IMR-90 (cell line): ENCODE data around the gene NECTIN2. TPM values are rescaled to one million over a fixed set of nuclear protein-coding genes. Genes with fewer than 3 reads are reported as not detected.
A peak's percentile ranks its signal among the peaks of the same experiment; 100 is the strongest.

ENCODE experiments used
- ATAC-seq: fragments of 200-7000 bp; cut with Tn5 transposase; 2 replicates; pipeline ENCODE4 v1.9.1; 2020; ENCODE audit warnings: low read depth, mild to moderate bottlenecking, moderate library complexity
- BruUV-seq: library from RNA; stranded (reverse); fragments of 400-500 nt; replicated peaks from 2 replicates; lab custom pipeline; 2021; lab: Mats Ljungman, UMichigan
- CTCF ChIA-PET: fragments of 300-600 bp; formaldehyde crosslinking; extraction: SDS; loops from one replicate; lab custom pipeline; 2021; ENCODE audit warnings: antibody characterized with exemption; lab: Yijun Ruan, JAX
- POLR2A ChIA-PET: fragments of 300-600 bp; sonication (Branson Sonifier 250); formaldehyde crosslinking; loops from one replicate; lab custom pipeline; 2022; ENCODE audit warnings: antibody characterized with exemption; ENCODE audit not compliant: unreplicated experiment; lab: Charles Lee
- DNase-seq: peaks from one replicate; pipeline ENCODE4 v3.0.0; 2013
- H2AFZ ChIP-seq: replicated peaks from 2 replicates; pipeline ENCODE3; 2013; ENCODE audit warnings: low read length, mild to moderate bottlenecking; ENCODE audit not compliant: poor library complexity
- H2AK5ac ChIP-seq: 2 replicates; pipeline ENCODE4 v1.6.1; 2013; ENCODE audit warnings: low read depth, low read length, inconsistent platforms
- H2AK9ac ChIP-seq: replicated peaks from 2 replicates; pipeline ENCODE3; 2013; ENCODE audit warnings: mild to moderate bottlenecking, low read depth, low read length, moderate library complexity; ENCODE audit not compliant: poor library complexity
- H2BK120ac ChIP-seq: 2 replicates; pipeline ENCODE4 v1.6.1; 2013; ENCODE audit warnings: low read depth, low read length, inconsistent platforms
- H2BK15ac ChIP-seq: 3 replicates; pipeline ENCODE4 v1.6.1; 2013; ENCODE audit warnings: low read depth, low read length, inconsistent platforms
- H2BK20ac ChIP-seq: 2 replicates; pipeline ENCODE4 v1.6.1; 2013; ENCODE audit warnings: low read depth, mild to moderate bottlenecking, inconsistent platforms, low read length, moderate library complexity
- H2BK5ac ChIP-seq: 2 replicates; pipeline ENCODE4 v1.6.1; 2013; ENCODE audit warnings: mild to moderate bottlenecking, low read depth, low read length, inconsistent platforms; ENCODE audit not compliant: poor library complexity, severe bottlenecking
- H3K14ac ChIP-seq: replicated peaks from 2 replicates; pipeline ENCODE4 v1.6.1; 2013; ENCODE audit warnings: low read depth, low read length, inconsistent platforms
- H3K18ac ChIP-seq: 2 replicates; pipeline ENCODE4 v1.6.1; 2013; ENCODE audit warnings: low read depth, low read length, control low read depth
- H3K23ac ChIP-seq: 2 replicates; pipeline ENCODE4 v1.6.1; 2013; ENCODE audit warnings: low read depth, low read length, inconsistent platforms
- H3K27ac ChIP-seq: 2 replicates; pipeline ENCODE4 v1.5.1; 2013; ENCODE audit warnings: mild to moderate bottlenecking, control low read depth, low read length; ENCODE audit not compliant: insufficient read depth
- H3K27me3 ChIP-seq: 2 replicates; pipeline ENCODE4 v1.6.1; 2013; ENCODE audit warnings: low read length; ENCODE audit not compliant: control insufficient read depth, insufficient read depth
- H3K36me3 ChIP-seq: 2 replicates; pipeline ENCODE4 v1.6.1; 2013; ENCODE audit warnings: low read length, mixed read lengths; ENCODE audit not compliant: control insufficient read depth, insufficient read depth
- H3K4ac ChIP-seq: 2 replicates; pipeline ENCODE4 v1.6.1; 2013; ENCODE audit warnings: low read depth, low read length, inconsistent platforms
- H3K4me1 ChIP-seq: 2 replicates; pipeline ENCODE4 v1.6.1; 2013; ENCODE audit warnings: low read length, mixed read lengths; ENCODE audit not compliant: control insufficient read depth, insufficient read depth
- H3K4me2 ChIP-seq: 2 replicates; pipeline ENCODE4 v1.6.1; 2013; ENCODE audit warnings: low read depth, mild to moderate bottlenecking, control low read depth, low read length, moderate library complexity
- H3K4me3 ChIP-seq: 2 replicates; pipeline ENCODE4 v1.5.1; 2013; ENCODE audit warnings: low read depth, mild to moderate bottlenecking, control low read depth, low read length, moderate library complexity; ENCODE audit not compliant: insufficient read depth
- H3K56ac ChIP-seq: 2 replicates; pipeline ENCODE4 v1.6.1; 2013; ENCODE audit warnings: low read length, inconsistent platforms; ENCODE audit not compliant: insufficient read depth; ENCODE audit errors: extremely low read depth
- H3K79me1 ChIP-seq, 2 experiments: 2 replicates each; pipeline ENCODE4 v1.6.1; 2013; ENCODE audit warnings: low read length in 2 of 2, inconsistent platforms in 1 of 2, low read depth in 1 of 2
- H3K9ac ChIP-seq: 2 replicates; pipeline ENCODE4 v1.6.1; 2013; ENCODE audit warnings: low read depth, low read length, control low read depth
- H3K9me1 ChIP-seq: 2 replicates; pipeline ENCODE4 v1.6.1; 2013; ENCODE audit warnings: low read length, inconsistent platforms; ENCODE audit not compliant: insufficient read depth
- H3K9me3 ChIP-seq: 2 replicates; pipeline ENCODE4 v1.6.1; 2013; ENCODE audit warnings: low read length; ENCODE audit not compliant: control insufficient read depth, insufficient read depth
- H4K20me1 ChIP-seq: 2 replicates; pipeline ENCODE4 v1.6.1; 2013; ENCODE audit warnings: low read length, inconsistent platforms; ENCODE audit not compliant: insufficient read depth
- H4K5ac ChIP-seq: 2 replicates; pipeline ENCODE4 v1.6.1; 2013; ENCODE audit warnings: mild to moderate bottlenecking, low read depth, low read length, control low read depth
- H4K8ac ChIP-seq, 2 experiments: 2 replicates each; pipeline ENCODE4 v1.6.1; 2013; ENCODE audit warnings: low read depth in 2 of 2, low read length in 2 of 2, control low read depth in 1 of 2, inconsistent platforms in 1 of 2
- H4K91ac ChIP-seq: 2 replicates; pipeline ENCODE4 v1.6.1; 2013; ENCODE audit warnings: low read depth, low read length, inconsistent platforms; ENCODE audit not compliant: insufficient read depth
- BHLHE40 ChIP-seq: fragments of 150-350 bp; IDR thresholded peaks from 2 replicates; pipeline ENCODE4 v1.6.1; 2016; ENCODE audit warnings: mild to moderate bottlenecking, low read depth, low read length
- CEBPB ChIP-seq: IDR thresholded peaks from 2 replicates; pipeline ENCODE4 v1.6.1; 2012; ENCODE audit warnings: low read depth, low read length, improper control_type of control experiment
- CHD1 ChIP-seq: IDR thresholded peaks from 2 replicates; pipeline ENCODE4 v1.6.1; 2012; ENCODE audit warnings: low read depth, low read length, improper control_type of control experiment
- CTCF ChIP-seq: conservative IDR thresholded peaks from 2 replicates; pipeline ENCODE4 v1.5.1; 2012; ENCODE audit warnings: mild to moderate bottlenecking, low read depth, low read length, improper control_type of control experiment
- FOS ChIP-seq: fragments of 150-350 bp; IDR thresholded peaks from 2 replicates; pipeline ENCODE4 v1.6.1; 2016; ENCODE audit warnings: low read depth, low read length
- MAFK ChIP-seq: IDR thresholded peaks from 2 replicates; pipeline ENCODE4 v1.6.1; 2012; ENCODE audit warnings: low read depth, low read length, improper control_type of control experiment
- MAZ ChIP-seq: IDR thresholded peaks from 2 replicates; pipeline ENCODE4 v1.6.1; 2012; ENCODE audit warnings: low read depth, mild to moderate bottlenecking, low read length, improper control_type of control experiment, moderate library complexity, borderline replicate concordance
- MXI1 ChIP-seq: IDR thresholded peaks from 2 replicates; pipeline ENCODE4 v1.6.1; 2012; ENCODE audit warnings: low read depth, mild to moderate bottlenecking, low read length, moderate library complexity, borderline replicate concordance
- NFE2L2 ChIP-seq: fragments of 150-350 bp; IDR thresholded peaks from 2 replicates; pipeline ENCODE4 v1.6.1; 2016; ENCODE audit warnings: low read depth, mild to moderate bottlenecking, low read length
- POLR2A ChIP-seq: IDR thresholded peaks from 2 replicates; pipeline ENCODE4 v1.6.1; 2012; ENCODE audit warnings: mild to moderate bottlenecking, low read depth, low read length
- RAD21 ChIP-seq: IDR thresholded peaks from 2 replicates; pipeline ENCODE4 v1.6.1; 2012; ENCODE audit warnings: low read length, improper control_type of control experiment
- RFX5 ChIP-seq: IDR thresholded peaks from 2 replicates; pipeline ENCODE4 v1.8.0; 2012; ENCODE audit warnings: low read depth, mild to moderate bottlenecking, low read length, moderate library complexity
- SMC3 ChIP-seq: fragments of 150-350 bp; IDR thresholded peaks from 2 replicates; pipeline ENCODE4 v1.6.1; 2016; ENCODE audit warnings: low read depth, mild to moderate bottlenecking, antibody characterized with exemption, low read length, moderate library complexity
- WGBS, 2 experiments: methylation state at CpG; one replicate each; pipeline versions ENCODE4 v1.1.5 to v1.1.7; 2013; ENCODE audit warnings: missing lambda C conversion rate in 2 of 2; ENCODE audit not compliant: insufficient read length in 1 of 2; ENCODE audit errors: extremely low coverage in 2 of 2; 5-methylcytosine and 5-hydroxymethylcytosine counted together
- dilution Hi-C: fragments of 300-500 bp; cut with HindIII; formaldehyde crosslinking; loops from one replicate; pipeline ENCODE4 v1.14.3; 2018; ENCODE audit warnings: low sequenced_read_pairs; ENCODE audit not compliant: unreplicated experiment
- in situ Hi-C: fragments of 300-500 bp; cut with MboI; formaldehyde crosslinking; loops from 3 replicates; pipeline ENCODE4 v1.14.3; 2019; ENCODE audit warnings: low sequenced_read_pairs, inconsistent platforms, mixed read lengths
- intact Hi-C: fragments of 100-400 bp; cut with micrococcal nuclease; formaldehyde crosslinking; loops from 2 replicates; pipeline ENCODE4 v1.10.0; 2022
- polyA plus RNA-seq, 3 experiments: library from polyadenylated mRNA; depleted of rRNA; stranded (reverse); fragments of >200 nt; gene quantifications; 2 replicates each; pipeline ENCODE4 v1.2.3, GENCODE V29; 2012; ENCODE audit warnings: low replicate concordance in 1 of 3
- total RNA-seq: library from RNA; depleted of rRNA; stranded (reverse); fragments of >200 nt; gene quantifications from 2 replicates; pipeline ENCODE4 v1.2.3, GENCODE V29; 2012
- TF ChIP-seq, protein P1 (sequence below): fragments of 150-350 bp; IDR thresholded peaks from 2 replicates; pipeline ENCODE4 v1.6.1; 2016; ENCODE audit warnings: low read depth, mild to moderate bottlenecking, low read length, moderate library complexity, borderline replicate concordance
- TF ChIP-seq, protein P2 (sequence below): fragments of 150-350 bp; IDR thresholded peaks from 2 replicates; pipeline ENCODE4 v1.6.1; 2017; ENCODE audit warnings: mild to moderate bottlenecking, antibody characterized with exemption, low read length, low read depth

Gene NECTIN2
- total and polyA plus RNA-seq, 2 of the 4 experiments (the other 2 are of a cell fraction): 77.8 to 170 TPM

DNA sequence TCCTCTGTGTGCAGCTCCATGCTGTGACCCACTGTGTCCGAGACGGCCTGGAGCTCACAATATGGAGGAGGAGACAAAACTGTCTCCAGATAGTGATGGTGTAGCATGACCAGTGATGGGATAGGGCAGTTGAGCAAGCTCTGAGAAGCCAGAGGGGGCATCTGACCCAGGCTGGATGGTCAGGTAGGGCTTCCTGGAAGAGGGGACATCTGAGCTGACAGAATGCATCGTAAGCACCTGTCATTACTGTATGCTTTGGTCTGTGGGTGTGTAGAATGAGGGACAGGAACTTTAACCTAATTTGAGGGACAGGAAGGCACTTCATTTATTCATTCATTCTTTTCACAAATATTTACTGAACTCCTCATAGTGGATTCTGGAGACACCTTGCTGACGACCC is 38.5 kb downstream of the NECTIN2 start:
- 0 out of 2 replicates have a peak, but pooled peaks cover 1% of the 10 kb centered on the region for H3K4me1 ChIP-seq
- no peak overlapping the region for H4K5ac ChIP-seq
- no peak overlapping the region for H2AFZ ChIP-seq
- H2BK15ac ChIP-seq: no peak overlapping the region; the same call in 2 of the 3 replicates
- H4K91ac ChIP-seq: no peak overlapping the region
- peak overlapping the region; percentile 80; the same call in 1 of the 2 replicates for H2AK5ac ChIP-seq
- H3K14ac ChIP-seq: no peak overlapping the region
- peaks cover 8 to 29% of the 10 kb centered on the region in 2 experiments; a peak in 3 of 4 replicates for H3K79me1 ChIP-seq
- 0 out of 2 replicates have a peak overlapping the region, but pooled peaks have one; percentile 4 for H3K27ac ChIP-seq
- no peak for DNase-seq
- no peak overlapping the region for H3K9ac ChIP-seq
- no peaks in the 10 kb centered on the region for H3K9me3 ChIP-seq
- peaks cover 9% of the 10 kb centered on the region for H3K9me1 ChIP-seq
- peak overlapping the region; percentile 21; the same call in 1 of the 2 replicates for H2BK120ac ChIP-seq
- no peak overlapping the region for H3K18ac ChIP-seq
- H2BK20ac ChIP-seq: no peak overlapping the region
- ChIA-PET POLR2A (no interaction called here), CTCF (no interaction called here)
- dilution Hi-C loops: no loop called here
- H2BK5ac ChIP-seq: no peak overlapping the region
- H3K27me3 ChIP-seq: no peaks in the 10 kb centered on the region
- no peak overlapping the region for H3K56ac ChIP-seq
- in situ Hi-C loops: no loop called here
- no peak overlapping the region for H3K23ac ChIP-seq
- no peak overlapping the region for H2AK9ac ChIP-seq
- no peaks in the 10 kb centered on the region for H4K20me1 ChIP-seq
- H3K4me3 ChIP-seq: no peak overlapping the region
- H3K36me3 ChIP-seq: peaks cover 42% of the 10 kb centered on the region
- peak overlapping the region; percentile 64 for H3K4ac ChIP-seq
- no CpG with 5 or more reads among the region's 4 CpGs for WGBS, 2 experiments
- ATAC-seq: peak; percentile 38
- H4K8ac ChIP-seq: no peak overlapping the region
- intact Hi-C loops: no loop called here
- no peak overlapping the region for H3K4me2 ChIP-seq
- TF ChIP-seq MXI1 (no peak), MAZ (no peak), POLR2A (no peak), RAD21 (no peak), NFE2L2 (no peak), BHLHE40 (no peak), SMC3 (no peak), RFX5 (no peak), MAFK (no peak), CHD1 (no peak), CTCF (no peak), CEBPB (no peak), FOS (no peak)
- TF ChIP-seq, protein P1, sequence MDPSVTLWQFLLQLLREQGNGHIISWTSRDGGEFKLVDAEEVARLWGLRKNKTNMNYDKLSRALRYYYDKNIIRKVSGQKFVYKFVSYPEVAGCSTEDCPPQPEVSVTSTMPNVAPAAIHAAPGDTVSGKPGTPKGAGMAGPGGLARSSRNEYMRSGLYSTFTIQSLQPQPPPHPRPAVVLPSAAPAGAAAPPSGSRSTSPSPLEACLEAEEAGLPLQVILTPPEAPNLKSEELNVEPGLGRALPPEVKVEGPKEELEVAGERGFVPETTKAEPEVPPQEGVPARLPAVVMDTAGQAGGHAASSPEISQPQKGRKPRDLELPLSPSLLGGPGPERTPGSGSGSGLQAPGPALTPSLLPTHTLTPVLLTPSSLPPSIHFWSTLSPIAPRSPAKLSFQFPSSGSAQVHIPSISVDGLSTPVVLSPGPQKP: no peak
- TF ChIP-seq, protein P2, sequence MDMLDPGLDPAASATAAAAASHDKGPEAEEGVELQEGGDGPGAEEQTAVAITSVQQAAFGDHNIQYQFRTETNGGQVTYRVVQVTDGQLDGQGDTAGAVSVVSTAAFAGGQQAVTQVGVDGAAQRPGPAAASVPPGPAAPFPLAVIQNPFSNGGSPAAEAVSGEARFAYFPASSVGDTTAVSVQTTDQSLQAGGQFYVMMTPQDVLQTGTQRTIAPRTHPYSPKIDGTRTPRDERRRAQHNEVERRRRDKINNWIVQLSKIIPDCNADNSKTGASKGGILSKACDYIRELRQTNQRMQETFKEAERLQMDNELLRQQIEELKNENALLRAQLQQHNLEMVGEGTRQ: no peak
- BruUV-seq: no TSS peak
